HepG2 (cell line): ENCODE data around the gene WDR54. TPM values are rescaled to one million over a fixed set of nuclear protein-coding genes. Genes with fewer than 3 reads are reported as not detected.

Experiments used
- GABPB1 ChIP-seq: IDR thresholded peaks from 2 replicates; pipeline ENCODE4 v1.6.1; 2016; ENCODE audit warnings: mild to moderate bottlenecking, missing genetic modification reagents, moderate library complexity, missing compliant biosample characterization
- HDAC6 ChIP-seq: fragments of 200-600 bp; sonication (generic); IDR thresholded peaks from 2 replicates; pipeline ENCODE4 v1.7.0; 2017; ENCODE audit warnings: mild to moderate bottlenecking, antibody characterized with exemption, low read length, low read depth
- NFKB2 ChIP-seq: sonication (generic); formaldehyde crosslinking; IDR thresholded peaks from 2 replicates; pipeline ENCODE4 v1.4.0; 2020; ENCODE audit warnings: missing genetic modification reagents, borderline replicate concordance
- NFKBIZ ChIP-seq: IDR thresholded peaks from 2 replicates; pipeline ENCODE4 v1.6.1; 2018; ENCODE audit warnings: missing genetic modification reagents, missing compliant biosample characterization
- POLR2A ChIP-seq, 2 experiments: IDR thresholded peaks; 2 replicates each; pipeline ENCODE4 v1.6.1; 2011; ENCODE audit warnings: low read depth in 2 of 2, low read length in 2 of 2, mild to moderate bottlenecking in 1 of 2, moderate library complexity in 1 of 2; ENCODE audit not compliant: insufficient read depth in 1 of 2
- SMAD9 ChIP-seq: sonication (generic); formaldehyde crosslinking; IDR thresholded peaks from 2 replicates; pipeline ENCODE4 v1.5.1; 2020; ENCODE audit warnings: mild to moderate bottlenecking, missing genetic modification reagents
- SUZ12 ChIP-seq: fragments of 150-350 bp; IDR thresholded peaks from 2 replicates; pipeline ENCODE4 v1.6.1; 2014; ENCODE audit warnings: low read depth, low read length
- TARDBP ChIP-seq: sonication (generic); formaldehyde crosslinking; IDR thresholded peaks from 2 replicates; pipeline ENCODE4 v1.8.0; 2022; ENCODE audit warnings: mild to moderate bottlenecking, missing genetic modification reagents
- ZMAT3 ChIP-seq: sonication (generic); formaldehyde crosslinking; conservative IDR thresholded peaks from 2 replicates; pipeline ENCODE4 v1.7.0; 2021; ENCODE audit warnings: missing genetic modification reagents
- ZNF234 ChIP-seq: sonication (generic); formaldehyde crosslinking; conservative IDR thresholded peaks from 2 replicates; pipeline ENCODE4 v1.5.1; 2020; ENCODE audit warnings: mild to moderate bottlenecking, missing genetic modification reagents
- ZNF557 ChIP-seq: sonication (generic); formaldehyde crosslinking; IDR thresholded peaks from 2 replicates; pipeline ENCODE4 v1.4.0; 2020; ENCODE audit warnings: missing genetic modification reagents
- polyA plus RNA-seq, 8 experiments: library from polyadenylated mRNA; depleted of rRNA in 3 of 8; stranded (reverse) in 7 of 8; unstranded in 1 of 8; fragments of >200 nt; fragmentation: Illumina TruSeq in 4 of 8; extraction: Trizol in 4 of 8; gene quantifications; 2 replicates each; pipeline versions ENCODE4 v1.2.1 to v1.2.3, GENCODE V29; 2011 to 2016; ENCODE audit warnings: low read depth in 4 of 8, missing spikeins in 1 of 8, mixed read lengths in 1 of 8; ENCODE audit not compliant: insufficient read depth in 1 of 8
- total RNA-seq, 5 experiments: library from RNA; depleted of rRNA; stranded (reverse); fragments of >200 nt; fragmentation: Illumina TruSeq; extraction: Trizol; gene quantifications; 2 replicates each; pipeline ENCODE4 v1.2.3, GENCODE V29; 2016; ENCODE audit warnings: low read depth in 1 of 5
- TF ChIP-seq, protein P1 (sequence below): IDR thresholded peaks from 2 replicates; pipeline ENCODE4 v1.6.1; 2018; ENCODE audit warnings: missing genetic modification reagents
- TF ChIP-seq, protein P2 (sequence below): sonication (generic); formaldehyde crosslinking; conservative IDR thresholded peaks from 2 replicates; pipeline ENCODE4 v1.8.0; 2022; ENCODE audit warnings: missing genetic modification reagents
- TF ChIP-seq, protein P3 (sequence below): sonication (generic); formaldehyde crosslinking; IDR thresholded peaks from 2 replicates; pipeline ENCODE4 v1.4.0; 2020; ENCODE audit warnings: missing genetic modification reagents, mild to moderate bottlenecking, borderline replicate concordance
- TF ChIP-seq, protein P4 (sequence below): sonication (generic); formaldehyde crosslinking; conservative IDR thresholded peaks from 2 replicates; pipeline ENCODE4 v1.8.0; 2022; ENCODE audit warnings: low read depth, missing genetic modification reagents
- TF ChIP-seq, protein P5 (sequence below), 2 experiments: IDR thresholded peaks; 2 replicates each; pipeline ENCODE4 v1.6.1; 2011 to 2012; ENCODE audit warnings: low read length in 2 of 2, borderline replicate concordance in 1 of 2, low read depth in 1 of 2, mild to moderate bottlenecking in 1 of 2, moderate library complexity in 1 of 2
- TF ChIP-seq, protein P6 (sequence below): IDR thresholded peaks from 2 replicates; pipeline ENCODE4 v1.6.1; 2016; ENCODE audit warnings: missing biosample characterization, missing genetic modification reagents, low read depth
- TF ChIP-seq, protein P7 (sequence below): sonication (generic); formaldehyde crosslinking; IDR thresholded peaks from 2 replicates; pipeline ENCODE4 v1.4.0; 2020; ENCODE audit warnings: mild to moderate bottlenecking, low read depth, missing genetic modification reagents

The WDR54 gene
- total and polyA plus RNA-seq, 2 of the 13 experiments (the other 11 are each of a cell fraction or from before 2014, with no cell fraction given) = 2.0 to 17.3 TPM

DNA sequence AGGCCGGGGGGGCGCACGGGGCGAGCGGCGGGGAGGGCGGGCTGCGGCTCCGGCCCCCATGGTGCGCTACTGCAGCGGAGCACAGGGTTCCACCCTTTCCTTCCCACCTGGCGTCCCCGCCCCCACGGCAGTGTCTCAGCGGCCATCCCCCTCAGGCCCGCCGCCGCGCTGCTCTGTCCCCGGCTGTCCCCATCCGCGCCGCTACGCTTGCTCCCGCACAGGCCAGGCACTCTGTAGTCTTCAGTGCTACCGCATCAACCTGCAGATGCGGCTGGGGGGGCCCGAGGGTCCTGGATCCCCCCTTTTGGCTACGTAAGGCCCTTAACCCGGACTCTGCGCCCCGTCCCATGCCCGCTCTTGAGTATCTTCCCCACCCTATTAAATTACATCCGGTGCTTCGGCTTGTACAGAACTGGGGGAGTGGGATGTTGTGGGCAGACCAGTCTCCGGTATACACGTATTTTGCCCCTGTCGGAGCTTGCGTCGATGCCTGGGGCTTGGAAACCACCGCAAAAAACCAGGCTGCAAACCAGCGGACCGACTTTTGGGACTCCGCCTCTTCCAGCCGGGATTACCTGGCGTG lies 36.1 kb downstream of the WDR54 start (continued):
- TF ChIP-seq, protein P1, sequence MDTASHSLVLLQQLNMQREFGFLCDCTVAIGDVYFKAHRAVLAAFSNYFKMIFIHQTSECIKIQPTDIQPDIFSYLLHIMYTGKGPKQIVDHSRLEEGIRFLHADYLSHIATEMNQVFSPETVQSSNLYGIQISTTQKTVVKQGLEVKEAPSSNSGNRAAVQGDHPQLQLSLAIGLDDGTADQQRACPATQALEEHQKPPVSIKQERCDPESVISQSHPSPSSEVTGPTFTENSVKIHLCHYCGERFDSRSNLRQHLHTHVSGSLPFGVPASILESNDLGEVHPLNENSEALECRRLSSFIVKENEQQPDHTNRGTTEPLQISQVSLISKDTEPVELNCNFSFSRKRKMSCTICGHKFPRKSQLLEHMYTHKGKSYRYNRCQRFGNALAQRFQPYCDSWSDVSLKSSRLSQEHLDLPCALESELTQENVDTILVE (CRISPR knock-in tag) = no peak; the same call in 1 of the 2 replicates
- no peak for TF ChIP-seq HDAC6
- TF ChIP-seq, protein P2, sequence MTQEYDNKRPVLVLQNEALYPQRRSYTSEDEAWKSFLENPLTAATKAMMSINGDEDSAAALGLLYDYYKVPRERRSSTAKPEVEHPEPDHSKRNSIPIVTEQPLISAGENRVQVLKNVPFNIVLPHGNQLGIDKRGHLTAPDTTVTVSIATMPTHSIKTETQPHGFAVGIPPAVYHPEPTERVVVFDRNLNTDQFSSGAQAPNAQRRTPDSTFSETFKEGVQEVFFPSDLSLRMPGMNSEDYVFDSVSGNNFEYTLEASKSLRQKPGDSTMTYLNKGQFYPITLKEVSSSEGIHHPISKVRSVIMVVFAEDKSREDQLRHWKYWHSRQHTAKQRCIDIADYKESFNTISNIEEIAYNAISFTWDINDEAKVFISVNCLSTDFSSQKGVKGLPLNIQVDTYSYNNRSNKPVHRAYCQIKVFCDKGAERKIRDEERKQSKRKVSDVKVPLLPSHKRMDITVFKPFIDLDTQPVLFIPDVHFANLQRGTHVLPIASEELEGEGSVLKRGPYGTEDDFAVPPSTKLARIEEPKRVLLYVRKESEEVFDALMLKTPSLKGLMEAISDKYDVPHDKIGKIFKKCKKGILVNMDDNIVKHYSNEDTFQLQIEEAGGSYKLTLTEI (CRISPR knock-in tag) = no peak
- TF ChIP-seq POLR2A (IDR thresholded peaks at IDR 0.05; ENCODE audit: insufficient read depth in 1 of 2, low read depth in 2 of 2, low read length in 2 of 2) = no peak; a peak in 1 of 4 replicates
- TF ChIP-seq, protein P3, sequence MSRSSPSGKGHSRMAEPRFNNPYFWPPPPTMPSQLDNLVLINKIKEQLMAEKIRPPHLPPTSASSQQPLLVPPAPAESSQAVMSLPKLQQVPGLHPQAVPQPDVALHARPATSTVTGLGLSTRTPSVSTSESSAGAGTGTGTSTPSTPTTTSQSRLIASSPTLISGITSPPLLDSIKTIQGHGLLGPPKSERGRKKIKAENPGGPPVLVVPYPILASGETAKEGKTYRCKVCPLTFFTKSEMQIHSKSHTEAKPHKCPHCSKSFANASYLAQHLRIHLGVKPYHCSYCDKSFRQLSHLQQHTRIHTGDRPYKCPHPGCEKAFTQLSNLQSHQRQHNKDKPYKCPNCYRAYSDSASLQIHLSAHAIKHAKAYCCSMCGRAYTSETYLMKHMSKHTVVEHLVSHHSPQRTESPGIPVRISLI (CRISPR knock-in tag) = peak; percentile 47; the same call in 1 of the 2 replicates
- TF ChIP-seq, protein P4, sequence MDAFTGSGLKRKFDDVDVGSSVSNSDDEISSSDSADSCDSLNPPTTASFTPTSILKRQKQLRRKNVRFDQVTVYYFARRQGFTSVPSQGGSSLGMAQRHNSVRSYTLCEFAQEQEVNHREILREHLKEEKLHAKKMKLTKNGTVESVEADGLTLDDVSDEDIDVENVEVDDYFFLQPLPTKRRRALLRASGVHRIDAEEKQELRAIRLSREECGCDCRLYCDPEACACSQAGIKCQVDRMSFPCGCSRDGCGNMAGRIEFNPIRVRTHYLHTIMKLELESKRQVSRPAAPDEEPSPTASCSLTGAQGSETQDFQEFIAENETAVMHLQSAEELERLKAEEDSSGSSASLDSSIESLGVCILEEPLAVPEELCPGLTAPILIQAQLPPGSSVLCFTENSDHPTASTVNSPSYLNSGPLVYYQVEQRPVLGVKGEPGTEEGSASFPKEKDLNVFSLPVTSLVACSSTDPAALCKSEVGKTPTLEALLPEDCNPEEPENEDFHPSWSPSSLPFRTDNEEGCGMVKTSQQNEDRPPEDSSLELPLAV = no peak
- TF ChIP-seq NFKB2 = peak; percentile 87; the same call in 1 of the 2 replicates
- no peak for TF ChIP-seq SUZ12
- TF ChIP-seq, protein P5, sequence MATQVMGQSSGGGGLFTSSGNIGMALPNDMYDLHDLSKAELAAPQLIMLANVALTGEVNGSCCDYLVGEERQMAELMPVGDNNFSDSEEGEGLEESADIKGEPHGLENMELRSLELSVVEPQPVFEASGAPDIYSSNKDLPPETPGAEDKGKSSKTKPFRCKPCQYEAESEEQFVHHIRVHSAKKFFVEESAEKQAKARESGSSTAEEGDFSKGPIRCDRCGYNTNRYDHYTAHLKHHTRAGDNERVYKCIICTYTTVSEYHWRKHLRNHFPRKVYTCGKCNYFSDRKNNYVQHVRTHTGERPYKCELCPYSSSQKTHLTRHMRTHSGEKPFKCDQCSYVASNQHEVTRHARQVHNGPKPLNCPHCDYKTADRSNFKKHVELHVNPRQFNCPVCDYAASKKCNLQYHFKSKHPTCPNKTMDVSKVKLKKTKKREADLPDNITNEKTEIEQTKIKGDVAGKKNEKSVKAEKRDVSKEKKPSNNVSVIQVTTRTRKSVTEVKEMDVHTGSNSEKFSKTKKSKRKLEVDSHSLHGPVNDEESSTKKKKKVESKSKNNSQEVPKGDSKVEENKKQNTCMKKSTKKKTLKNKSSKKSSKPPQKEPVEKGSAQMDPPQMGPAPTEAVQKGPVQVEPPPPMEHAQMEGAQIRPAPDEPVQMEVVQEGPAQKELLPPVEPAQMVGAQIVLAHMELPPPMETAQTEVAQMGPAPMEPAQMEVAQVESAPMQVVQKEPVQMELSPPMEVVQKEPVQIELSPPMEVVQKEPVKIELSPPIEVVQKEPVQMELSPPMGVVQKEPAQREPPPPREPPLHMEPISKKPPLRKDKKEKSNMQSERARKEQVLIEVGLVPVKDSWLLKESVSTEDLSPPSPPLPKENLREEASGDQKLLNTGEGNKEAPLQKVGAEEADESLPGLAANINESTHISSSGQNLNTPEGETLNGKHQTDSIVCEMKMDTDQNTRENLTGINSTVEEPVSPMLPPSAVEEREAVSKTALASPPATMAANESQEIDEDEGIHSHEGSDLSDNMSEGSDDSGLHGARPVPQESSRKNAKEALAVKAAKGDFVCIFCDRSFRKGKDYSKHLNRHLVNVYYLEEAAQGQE (IDR thresholded peaks at IDR 0.05; ENCODE audit: borderline replicate concordance in 1 of 2, low read depth in 1 of 2, low read length in 2 of 2) = no peak
- no peak for TF ChIP-seq ZNF234 (CRISPR knock-in tag)
- TF ChIP-seq TARDBP (CRISPR knock-in tag) = peak; percentile 92
- no peak for TF ChIP-seq SMAD9 (CRISPR knock-in tag)
- 0 out of 2 replicates have a peak, but pooled peaks have one; percentile 25 for TF ChIP-seq NFKBIZ (CRISPR knock-in tag)
- peak; percentile 83 for TF ChIP-seq GABPB1 (CRISPR knock-in tag)
- no peak for TF ChIP-seq ZNF557 (CRISPR knock-in tag)
- peak; percentile 85 for TF ChIP-seq ZMAT3 (CRISPR knock-in tag)
- TF ChIP-seq, protein P6, sequence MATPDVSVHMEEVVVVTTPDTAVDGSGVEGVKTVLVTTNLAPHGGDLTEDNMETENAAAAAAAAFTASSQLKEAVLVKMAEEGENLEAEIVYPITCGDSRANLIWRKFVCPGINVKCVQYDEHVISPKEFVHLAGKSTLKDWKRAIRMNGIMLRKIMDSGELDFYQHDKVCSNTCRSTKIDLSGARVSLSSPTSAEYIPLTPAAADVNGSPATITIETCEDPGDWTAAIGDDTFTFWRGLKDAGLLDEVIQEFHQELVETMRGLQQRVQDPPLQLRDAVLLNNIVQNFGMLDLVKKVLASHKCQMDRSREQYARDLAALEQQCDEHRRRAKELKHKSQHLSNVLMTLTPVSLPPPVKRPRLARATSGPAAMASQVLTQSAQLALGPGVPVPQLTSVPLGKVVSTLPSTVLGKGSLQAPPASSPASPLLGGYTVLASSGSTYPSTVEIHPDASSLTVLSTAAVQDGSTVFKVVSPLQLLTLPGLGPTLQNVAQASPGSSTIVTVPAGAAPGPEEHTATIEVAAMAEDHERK (CRISPR knock-in tag) = no peak
- TF ChIP-seq, protein P7, sequence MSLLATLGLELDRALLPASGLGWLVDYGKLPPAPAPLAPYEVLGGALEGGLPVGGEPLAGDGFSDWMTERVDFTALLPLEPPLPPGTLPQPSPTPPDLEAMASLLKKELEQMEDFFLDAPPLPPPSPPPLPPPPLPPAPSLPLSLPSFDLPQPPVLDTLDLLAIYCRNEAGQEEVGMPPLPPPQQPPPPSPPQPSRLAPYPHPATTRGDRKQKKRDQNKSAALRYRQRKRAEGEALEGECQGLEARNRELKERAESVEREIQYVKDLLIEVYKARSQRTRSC (CRISPR knock-in tag) = no peak
